HepG2 (cell line): ENCODE measurements around the gene CDK14. TPM values are rescaled to one million over a fixed set of nuclear protein-coding genes. Genes with fewer than 3 reads are reported as not detected.

Source experiments
- ATAC-seq: fragments of 200-7000 bp; cut with Tn5 transposase; 3 replicates; pipeline ENCODE4 v1.9.1; 2020; ENCODE audit warnings: mild to moderate bottlenecking, moderate library complexity
- BruUV-seq: library from RNA; stranded (reverse); fragments of 400-500 nt; replicated peaks from 2 replicates; lab custom pipeline; 2021; lab: Mats Ljungman, UMichigan
- CTCF ChIA-PET: fragments of 300-600 bp; formaldehyde crosslinking; extraction: SDS; loops from one replicate; lab custom pipeline; 2021; ENCODE audit warnings: low total read pairs, inconsistent platforms, low intra/inter-chr PET ratio; lab: Yijun Ruan, JAX
- POLR2A ChIA-PET: fragments of 350-600 bp; sonication (Branson Sonifier 250); formaldehyde crosslinking; loops from one replicate; lab custom pipeline; 2020; ENCODE audit warnings: antibody characterized with exemption, inconsistent platforms; lab: Yijun Ruan, JAX
- DNase-seq: peaks from one replicate; pipeline ENCODE4 v3.0.0-alpha.2; 2015; ENCODE audit warnings: low spot score
- FAIRE-seq: peaks from 3 replicates; lab custom pipeline; 2011; peaks lifted over from hg19 to GRCh38; lab: Jason Lieb, UNC
- H2AFZ ChIP-seq: one replicate; pipeline ENCODE4 v1.6.1; 2011; ENCODE audit warnings: low read length, inconsistent platforms
- H3K27ac ChIP-seq: fragments of 300-600 bp; 3 replicates; pipeline ENCODE4 v1.8.0; 2011; ENCODE audit warnings: mixed run types, mild to moderate bottlenecking, mixed read lengths, low read length, inconsistent platforms; ENCODE audit not compliant: insufficient read depth; ENCODE audit errors: extremely low read length
- H3K27me3 ChIP-seq, 2 experiments: fragments of 200-600 bp in 1 of 2; 2 replicates in 1 of 2; 3 replicates in 1 of 2; pipeline versions ENCODE4 v1.6.0 to v1.8.0; 2011; ENCODE audit warnings: low read length in 2 of 2, mild to moderate bottlenecking in 2 of 2, moderate library complexity in 2 of 2, inconsistent platforms in 1 of 2; ENCODE audit not compliant: insufficient read depth in 2 of 2, control insufficient read depth in 1 of 2
- H3K36me3 ChIP-seq, 2 experiments: fragments of 200-600 bp in 1 of 2; replicated peaks in 1 of 2; 2 replicates in 1 of 2; 3 replicates in 1 of 2; pipeline versions ENCODE4 v1.5.1 to v1.8.0; 2011; ENCODE audit warnings: low read length in 2 of 2, inconsistent platforms in 1 of 2; ENCODE audit not compliant: insufficient read depth in 2 of 2, control insufficient read depth in 1 of 2
- H3K4me1 ChIP-seq: 2 replicates; pipeline ENCODE4 v1.5.1; 2012; ENCODE audit warnings: low read length, inconsistent platforms; ENCODE audit not compliant: insufficient read depth
- H3K4me2 ChIP-seq: 2 replicates; pipeline ENCODE4 v1.6.0; 2011; ENCODE audit warnings: low read depth, low read length, inconsistent platforms
- H3K4me3 ChIP-seq, 3 experiments: fragments of 200-600 bp in 1 of 3; sonication (generic), shearing (Covaris generic) in 1 of 3; replicated peaks in 1 of 3; 2 replicates each; pipeline ENCODE4 v1.5.1; 2011 to 2016; ENCODE audit warnings: low read length in 3 of 3, inconsistent platforms in 2 of 3, low read depth in 2 of 3, mild to moderate bottlenecking in 2 of 3, control low read depth in 1 of 3, mixed read lengths in 1 of 3; ENCODE audit not compliant: insufficient read depth in 1 of 3
- H3K79me2 ChIP-seq: one replicate; pipeline ENCODE4 v1.6.1; 2011; ENCODE audit warnings: low read length, inconsistent platforms; ENCODE audit not compliant: insufficient read depth
- H3K9ac ChIP-seq: 2 replicates; pipeline ENCODE4 v1.6.0; 2011; ENCODE audit warnings: mild to moderate bottlenecking, low read depth, low read length, inconsistent platforms; ENCODE audit not compliant: insufficient read depth
- H3K9me3 ChIP-seq: 2 replicates; pipeline ENCODE4 v1.5.1; 2012; ENCODE audit warnings: mild to moderate bottlenecking, low read length
- H4K20me1 ChIP-seq: 2 replicates; pipeline ENCODE4 v1.6.0; 2011; ENCODE audit warnings: inconsistent platforms, mild to moderate bottlenecking, low read length, moderate library complexity; ENCODE audit not compliant: insufficient read depth
- ARNT2 ChIP-seq: sonication (generic); formaldehyde crosslinking; IDR thresholded peaks from 2 replicates; pipeline ENCODE4 v1.8.0; 2022; ENCODE audit warnings: mild to moderate bottlenecking, low read depth, missing genetic modification reagents, moderate library complexity
- EED ChIP-seq: sonication (generic); formaldehyde crosslinking; IDR thresholded peaks from 2 replicates; pipeline ENCODE4 v1.5.0; 2020; ENCODE audit warnings: mild to moderate bottlenecking, missing genetic modification reagents
- GZF1 ChIP-seq: sonication (generic); formaldehyde crosslinking; IDR thresholded peaks from 2 replicates; pipeline ENCODE4 v1.5.1; 2020; ENCODE audit warnings: mild to moderate bottlenecking, missing genetic modification reagents
- HHEX ChIP-seq: IDR thresholded peaks from 2 replicates; pipeline ENCODE4 v1.6.1; 2016; ENCODE audit warnings: control low read depth
- HOXA5 ChIP-seq: sonication (generic); formaldehyde crosslinking; IDR thresholded peaks from 2 replicates; pipeline ENCODE4 v1.4.0; 2020; ENCODE audit warnings: missing genetic modification reagents
- MED13 ChIP-seq: sonication (generic); formaldehyde crosslinking; IDR thresholded peaks from 2 replicates; pipeline ENCODE4 v1.5.0; 2020; ENCODE audit warnings: missing genetic modification reagents
- SETDB1 ChIP-seq: sonication (generic); formaldehyde crosslinking; IDR thresholded peaks from 2 replicates; pipeline ENCODE4 v1.5.1; 2020; ENCODE audit warnings: missing genetic modification reagents, mild to moderate bottlenecking, borderline replicate concordance
- SRSF1 ChIP-seq: fragments of 200-400 bp; formaldehyde crosslinking; optimal IDR thresholded peaks from 2 replicates; pipeline ENCODE3; 2017; ENCODE audit warnings: mild to moderate bottlenecking, low read depth, low read length, moderate library complexity
- STAT5B ChIP-seq: sonication (generic); formaldehyde crosslinking; IDR thresholded peaks from 2 replicates; pipeline ENCODE4 v1.4.0; 2020; ENCODE audit warnings: missing genetic modification reagents
- YEATS4 ChIP-seq: sonication (generic); formaldehyde crosslinking; IDR thresholded peaks from 2 replicates; pipeline ENCODE4 v1.4.0; 2020; ENCODE audit warnings: missing genetic modification reagents, borderline replicate concordance
- ZKSCAN5 ChIP-seq: sonication (generic); formaldehyde crosslinking; IDR thresholded peaks from 2 replicates; pipeline ENCODE4 v1.5.1; 2020; ENCODE audit warnings: mild to moderate bottlenecking, missing genetic modification reagents
- ZNF121 ChIP-seq: sonication (generic); formaldehyde crosslinking; IDR thresholded peaks from 2 replicates; pipeline ENCODE4 v1.5.0; 2020; ENCODE audit warnings: mild to moderate bottlenecking, missing genetic modification reagents
- ZNF224 ChIP-seq: sonication (generic); formaldehyde crosslinking; IDR thresholded peaks from 2 replicates; pipeline ENCODE4 v1.5.0; 2020; ENCODE audit warnings: mild to moderate bottlenecking, missing genetic modification reagents
- ZNF275 ChIP-seq: sonication (generic); formaldehyde crosslinking; IDR thresholded peaks from 2 replicates; pipeline ENCODE4 v1.8.0; 2022; ENCODE audit warnings: missing genetic modification reagents, mild to moderate bottlenecking, inconsistent platforms, borderline replicate concordance
- ZNF547 ChIP-seq: sonication (generic); formaldehyde crosslinking; IDR thresholded peaks from 2 replicates; pipeline ENCODE4 v1.5.1; 2020; ENCODE audit warnings: mild to moderate bottlenecking, missing genetic modification reagents
- WGBS: methylation state at CpG from one replicate; pipeline ENCODE4 v1.1.6; 2017; ENCODE audit warnings: low lambda C conversion rate; 5-methylcytosine and 5-hydroxymethylcytosine counted together
- in situ Hi-C: cut with HindIII; loops from 2 replicates; pipeline ENCODE4 v1.10.0; 2017; ENCODE audit warnings: low pct_unique_long_range_greater_than_20kb; ENCODE audit not compliant: extremely low pct_ligation_motif_present
- intact Hi-C: fragments of 100-400 bp; cut with micrococcal nuclease; formaldehyde crosslinking; loops from one replicate; pipeline ENCODE4 v1.10.0; 2022; ENCODE audit not compliant: unreplicated experiment
- polyA plus RNA-seq, 8 experiments: library from polyadenylated mRNA; depleted of rRNA in 3 of 8; stranded (reverse) in 7 of 8; unstranded in 1 of 8; fragments of >200 nt; fragmentation: Illumina TruSeq in 4 of 8; extraction: Trizol in 4 of 8; gene quantifications; 2 replicates each; pipeline versions ENCODE4 v1.2.1 to v1.2.3, GENCODE V29; 2011 to 2016; ENCODE audit warnings: low read depth in 4 of 8, missing spikeins in 1 of 8, mixed read lengths in 1 of 8; ENCODE audit not compliant: insufficient read depth in 1 of 8
- total RNA-seq, 5 experiments: library from RNA; depleted of rRNA; stranded (reverse); fragments of >200 nt; fragmentation: Illumina TruSeq; extraction: Trizol; gene quantifications; 2 replicates each; pipeline ENCODE4 v1.2.3, GENCODE V29; 2016; ENCODE audit warnings: low read depth in 1 of 5
- TF ChIP-seq, protein P1 (sequence below): sonication (generic); formaldehyde crosslinking; IDR thresholded peaks from 2 replicates; pipeline ENCODE4 v1.5.0; 2020; ENCODE audit warnings: mild to moderate bottlenecking, missing genetic modification reagents, borderline replicate concordance
- TF ChIP-seq, protein P2 (sequence below): sonication (generic); formaldehyde crosslinking; IDR thresholded peaks from 2 replicates; pipeline ENCODE4 v1.5.0; 2020; ENCODE audit warnings: missing genetic modification reagents

Gene CDK14
- total and polyA plus RNA-seq, 2 of the 13 experiments (the other 11 are each of a cell fraction or from before 2014, with no cell fraction given) = 0.26 to 0.71 TPM

- TF ChIP-seq ZNF224 (no peak), STAT5B (CRISPR knock-in tag) (no peak), SRSF1 (no peak), EED (CRISPR knock-in tag) (no peak)
- TF ChIP-seq, protein P1, sequence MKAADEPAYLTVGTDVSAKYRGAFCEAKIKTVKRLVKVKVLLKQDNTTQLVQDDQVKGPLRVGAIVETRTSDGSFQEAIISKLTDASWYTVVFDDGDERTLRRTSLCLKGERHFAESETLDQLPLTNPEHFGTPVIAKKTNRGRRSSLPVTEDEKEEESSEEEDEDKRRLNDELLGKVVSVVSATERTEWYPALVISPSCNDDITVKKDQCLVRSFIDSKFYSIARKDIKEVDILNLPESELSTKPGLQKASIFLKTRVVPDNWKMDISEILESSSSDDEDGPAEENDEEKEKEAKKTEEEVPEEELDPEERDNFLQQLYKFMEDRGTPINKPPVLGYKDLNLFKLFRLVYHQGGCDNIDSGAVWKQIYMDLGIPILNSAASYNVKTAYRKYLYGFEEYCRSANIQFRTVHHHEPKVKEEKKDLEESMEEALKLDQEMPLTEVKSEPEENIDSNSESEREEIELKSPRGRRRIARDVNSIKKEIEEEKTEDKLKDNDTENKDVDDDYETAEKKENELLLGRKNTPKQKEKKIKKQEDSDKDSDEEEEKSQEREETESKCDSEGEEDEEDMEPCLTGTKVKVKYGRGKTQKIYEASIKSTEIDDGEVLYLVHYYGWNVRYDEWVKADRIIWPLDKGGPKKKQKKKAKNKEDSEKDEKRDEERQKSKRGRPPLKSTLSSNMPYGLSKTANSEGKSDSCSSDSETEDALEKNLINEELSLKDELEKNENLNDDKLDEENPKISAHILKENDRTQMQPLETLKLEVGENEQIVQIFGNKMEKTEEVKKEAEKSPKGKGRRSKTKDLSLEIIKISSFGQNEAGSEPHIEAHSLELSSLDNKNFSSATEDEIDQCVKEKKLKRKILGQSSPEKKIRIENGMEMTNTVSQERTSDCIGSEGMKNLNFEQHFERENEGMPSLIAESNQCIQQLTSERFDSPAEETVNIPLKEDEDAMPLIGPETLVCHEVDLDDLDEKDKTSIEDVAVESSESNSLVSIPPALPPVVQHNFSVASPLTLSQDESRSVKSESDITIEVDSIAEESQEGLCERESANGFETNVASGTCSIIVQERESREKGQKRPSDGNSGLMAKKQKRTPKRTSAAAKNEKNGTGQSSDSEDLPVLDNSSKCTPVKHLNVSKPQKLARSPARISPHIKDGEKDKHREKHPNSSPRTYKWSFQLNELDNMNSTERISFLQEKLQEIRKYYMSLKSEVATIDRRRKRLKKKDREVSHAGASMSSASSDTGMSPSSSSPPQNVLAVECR (CRISPR knock-in tag) = no peak
- TF ChIP-seq, all 625 proteins: peak for 0
These were observed 639.2 kb downstream of the CDK14 start (continued) for GRCh38 chr7:91235211-91235832.

DNA sequence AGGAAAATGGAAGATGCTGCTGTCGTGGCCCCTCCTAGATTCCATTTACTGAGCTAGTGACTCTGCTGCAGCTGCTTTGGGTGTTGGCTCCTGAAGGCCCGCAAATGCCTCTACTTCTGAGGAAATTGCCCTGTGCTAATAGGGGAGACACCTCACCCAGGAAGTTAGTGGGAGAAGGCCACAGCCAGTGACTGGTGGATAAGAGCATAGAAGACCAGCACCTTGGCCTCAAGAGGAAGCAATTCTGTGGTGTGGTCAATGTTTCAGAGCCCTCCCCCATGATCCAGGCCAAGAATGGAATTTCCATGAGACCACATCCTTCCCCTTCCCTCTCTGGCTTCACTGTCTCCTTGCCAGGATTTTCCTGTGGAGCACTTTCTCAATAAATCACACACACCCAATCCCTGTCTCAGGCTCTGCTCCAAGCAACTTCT is 643.1 kb downstream of the CDK14 start:
- in situ Hi-C loops (no loop called here), intact Hi-C loops (no loop called here)
- no peaks in the 10 kb centered on the region for H3K79me2 ChIP-seq
- ChIA-PET POLR2A (no interaction called here), CTCF (no interaction called here)
- H3K4me2 ChIP-seq = no peak overlapping the region
- no peak overlapping the region for H3K27ac ChIP-seq
- H3K4me1 ChIP-seq = peaks cover 16% of the 10 kb centered on the region
- BruUV-seq = no TSS peak
- no peak for FAIRE-seq
- H3K9me3 ChIP-seq = no peaks in the 10 kb centered on the region
- H3K36me3 ChIP-seq = no peaks in the 10 kb centered on the region
- no peak overlapping the region for H3K9ac ChIP-seq
- WGBS = 45% methylated on average over 2 of the region's 2 CpGs
- H3K4me3 ChIP-seq = no peak overlapping the region
- no peaks in the 10 kb centered on the region for H3K27me3 ChIP-seq
- H2AFZ ChIP-seq = no peak overlapping the region
- ATAC-seq = no peak
- no peaks in the 10 kb centered on the region for H4K20me1 ChIP-seq
- no peak for DNase-seq
- no peak for TF ChIP-seq HHEX (CRISPR knock-in tag)
- TF ChIP-seq ZNF547 (CRISPR knock-in tag) = no peak
- no peak for TF ChIP-seq HOXA5 (CRISPR knock-in tag)
- TF ChIP-seq, protein P2, sequence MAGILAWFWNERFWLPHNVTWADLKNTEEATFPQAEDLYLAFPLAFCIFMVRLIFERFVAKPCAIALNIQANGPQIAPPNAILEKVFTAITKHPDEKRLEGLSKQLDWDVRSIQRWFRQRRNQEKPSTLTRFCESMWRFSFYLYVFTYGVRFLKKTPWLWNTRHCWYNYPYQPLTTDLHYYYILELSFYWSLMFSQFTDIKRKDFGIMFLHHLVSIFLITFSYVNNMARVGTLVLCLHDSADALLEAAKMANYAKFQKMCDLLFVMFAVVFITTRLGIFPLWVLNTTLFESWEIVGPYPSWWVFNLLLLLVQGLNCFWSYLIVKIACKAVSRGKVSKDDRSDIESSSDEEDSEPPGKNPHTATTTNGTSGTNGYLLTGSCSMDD (CRISPR knock-in tag) = no peak
- TF ChIP-seq SETDB1 = no peak
- TF ChIP-seq ZNF275 (CRISPR knock-in tag) = no peak
- TF ChIP-seq ZKSCAN5 = no peak
- no peak for TF ChIP-seq ARNT2 (CRISPR knock-in tag)
- no peak for TF ChIP-seq YEATS4 (CRISPR knock-in tag)
- no peak for TF ChIP-seq MED13
- TF ChIP-seq ZNF121 (CRISPR knock-in tag) = no peak
- TF ChIP-seq GZF1 = no peak
